ENCODE data around the gene CDS1. TPM values are rescaled to one million over a fixed set of nuclear protein-coding genes. Genes with fewer than 3 reads are reported as not detected.

Gene CDS1
- total RNA-seq, 3 donors from 2014 or later (not counting 1 experiment from before 2014, with no cell fraction given): 0.14 TPM; not detected in 2

- Mint-ChIP-seq H3K36me3 (no peaks in the 10 kb centered on the region), H3K27ac (no peak overlapping the region)
Observed at GRCh38 chr4:84574069-84574720, 8.7 kb upstream of the CDS1 start.

GRCh38 chr4:84578540-84579402 lies 4.2 kb upstream of the CDS1 start:
- peaks cover 4% of the 10 kb centered on the region for H3K9me3 ChIP-seq (ENCODE audit: control insufficient read depth, insufficient read depth, low read length)
- H3K36me3 Mint-ChIP-seq: peaks cover 8% of the 10 kb centered on the region
- no peak for TF ChIP-seq CTCF (IDR thresholded peaks at IDR 0.05)
- no peak overlapping the region for H3K27ac Mint-ChIP-seq
- no peak overlapping the region for H3K27ac ChIP-seq (ENCODE audit: low read length)
- peaks cover 11 to 19% of the 10 kb centered on the region in 2 donors for H3K4me1 Mint-ChIP-seq
- H3K36me3 ChIP-seq (ENCODE audit: control insufficient read depth, insufficient read depth, low read length): no peaks in the 10 kb centered on the region
- peaks cover 14% of the 10 kb centered on the region for H3K4me1 ChIP-seq (ENCODE audit: control insufficient read depth, insufficient read depth, low read length)
- WGBS (ENCODE audit: insufficient coverage): 43% methylated on average over 2 of the region's 4 CpGs
- DNase-seq (peak in 1 of 2 donors; percentile 31), ATAC-seq (no peak)
- intact Hi-C loops (cut with micrococcal nuclease): no loop called here
- H3K27me3 ChIP-seq (ENCODE audit: control insufficient read depth, insufficient read depth, low read length): peaks cover 30% of the 10 kb centered on the region
- peaks cover 0 to 8% of the 10 kb centered on the region in 2 donors for H3K9me3 Mint-ChIP-seq
- peaks cover 10 to 21% of the 10 kb centered on the region in 2 donors for H3K27me3 Mint-ChIP-seq (ENCODE audit: low read depth in 2 of 2)
- no peak overlapping the region for H3K4me3 Mint-ChIP-seq
- no peak overlapping the region for H3K4me3 ChIP-seq (ENCODE audit: low read length)

More at GRCh38 chr4:84574069-84574720, 8.7 kb upstream of the CDS1 start:
- Histone ChIP-seq H3K27ac (ENCODE audit: low read length) (no peak overlapping the region), H3K9me3 (ENCODE audit: control insufficient read depth, insufficient read depth, low read length) (no peaks in the 10 kb centered on the region), H3K4me1 (ENCODE audit: control insufficient read depth, insufficient read depth, low read length) (no peaks in the 10 kb centered on the region), H3K36me3 (ENCODE audit: control insufficient read depth, insufficient read depth, low read length) (no peaks in the 10 kb centered on the region), H3K27me3 (ENCODE audit: control insufficient read depth, insufficient read depth, low read length) (peaks cover 3% of the 10 kb centered on the region), H3K4me3 (ENCODE audit: low read length) (no peak overlapping the region)
- Mint-ChIP-seq H3K4me1 (no peaks in the 10 kb centered on the region), H3K4me3 (no peak overlapping the region), H3K9me3 (peaks cover 2 to 3% of the 10 kb centered on the region in 2 donors), H3K27me3 (ENCODE audit: low read depth in 2 of 2) (peaks cover 3 to 17% of the 10 kb centered on the region in 2 donors)
- WGBS (ENCODE audit: insufficient coverage): 75% methylated on average over 5 of the region's 6 CpGs
- no peak for TF ChIP-seq CTCF (IDR thresholded peaks at IDR 0.05)
- DNase-seq: no peak
- ATAC-seq: no peak
- intact Hi-C loops (cut with micrococcal nuclease): no loop called here

GRCh38 chr4:84579403-84579776 lies 3.5 kb upstream of the CDS1 start:
- no peak overlapping the region for H3K4me3 Mint-ChIP-seq
- Histone ChIP-seq H3K27ac (ENCODE audit: low read length) (no peak overlapping the region), H3K27me3 (ENCODE audit: control insufficient read depth, insufficient read depth, low read length) (peaks cover 36% of the 10 kb centered on the region), H3K4me3 (ENCODE audit: low read length) (no peak overlapping the region), H3K9me3 (ENCODE audit: control insufficient read depth, insufficient read depth, low read length) (peaks cover 4% of the 10 kb centered on the region), H3K36me3 (ENCODE audit: control insufficient read depth, insufficient read depth, low read length) (no peaks in the 10 kb centered on the region), H3K4me1 (ENCODE audit: control insufficient read depth, insufficient read depth, low read length) (peaks cover 15% of the 10 kb centered on the region)
- peaks cover 16 to 22% of the 10 kb centered on the region in 2 donors for H3K27me3 Mint-ChIP-seq (ENCODE audit: low read depth in 2 of 2)
- H3K4me1 Mint-ChIP-seq: peaks cover 17 to 26% of the 10 kb centered on the region in 2 donors
- peaks cover 15% of the 10 kb centered on the region for H3K36me3 Mint-ChIP-seq
- peaks cover 2 to 8% of the 10 kb centered on the region in 2 donors for H3K9me3 Mint-ChIP-seq
- intact Hi-C loops (cut with micrococcal nuclease): no loop called here
- no peak for DNase-seq
- no peak for ATAC-seq
- WGBS (ENCODE audit: insufficient coverage): 95% methylated on average over 4 of the region's 4 CpGs
- no peak overlapping the region for H3K27ac Mint-ChIP-seq
- TF ChIP-seq CTCF (IDR thresholded peaks at IDR 0.05): no peak
